GM12878 (cell line): Measurements from ENCODE around the gene CYBC1. TPM values are rescaled to one million over a fixed set of nuclear protein-coding genes. Genes with fewer than 3 reads are reported as not detected.

ENCODE experiments used
- BRCA1 ChIP-seq: IDR thresholded peaks from 2 replicates; pipeline ENCODE4 v1.6.1; 2011; ENCODE audit warnings: low read depth, low read length, improper control_type of control experiment
- CREB1 ChIP-seq: IDR thresholded peaks from 2 replicates; pipeline ENCODE4 v1.6.1; 2012; ENCODE audit warnings: low read depth, mild to moderate bottlenecking, inconsistent platforms
- CUX1 ChIP-seq: IDR thresholded peaks from 2 replicates; pipeline ENCODE4 v1.6.1; 2012; ENCODE audit warnings: improper control_type of control experiment, low read depth, low read length; ENCODE audit not compliant: insufficient replicate concordance
- GATAD2B ChIP-seq: fragments of 450-650 bp; conservative IDR thresholded peaks from 2 replicates; pipeline ENCODE4 v1.6.1; 2017; ENCODE audit warnings: low read depth, mild to moderate bottlenecking, moderate library complexity
- IRF4 ChIP-seq: IDR thresholded peaks from 2 replicates; pipeline ENCODE4 v1.6.1; 2011; ENCODE audit warnings: low read depth, low read length
- LARP7 ChIP-seq: fragments of 450-650 bp; IDR thresholded peaks from 2 replicates; pipeline ENCODE4 v1.6.1; 2017; ENCODE audit warnings: mild to moderate bottlenecking
- NKRF ChIP-seq: fragments of 450-650 bp; conservative IDR thresholded peaks from 2 replicates; pipeline ENCODE4 v1.6.1; 2017; ENCODE audit warnings: mild to moderate bottlenecking, moderate library complexity
- POLR2AphosphoS5 ChIP-seq: IDR thresholded peaks from 2 replicates; pipeline ENCODE4 v1.6.1; 2011; ENCODE audit warnings: mild to moderate bottlenecking, low read length, inconsistent platforms
- RUNX3 ChIP-seq: IDR thresholded peaks from 2 replicates; pipeline ENCODE4 v1.6.1; 2012; ENCODE audit warnings: low read length, inconsistent platforms
- ZSCAN29 ChIP-seq: fragments of 450-650 bp; IDR thresholded peaks from 2 replicates; pipeline ENCODE4 v1.6.1; 2017; ENCODE audit warnings: mild to moderate bottlenecking, moderate library complexity
- polyA plus RNA-seq, 11 experiments: library from polyadenylated mRNA; depleted of rRNA in 4 of 11; unstranded in 6 of 11; stranded (reverse) in 5 of 11; fragments of >200 nt; fragmentation: Nextera tagmentation in 4 of 11; fragmentation: Illumina TruSeq in 1 of 11; extraction: Ambion mirVana in 4 of 11; extraction: Trizol in 1 of 11; gene quantifications; 1 replicate in 1 of 11; 2 replicates in 10 of 11; pipeline versions ENCODE4 v1.2.1 to v1.2.3, GENCODE V29; 2011 to 2016; ENCODE audit warnings: inconsistent platforms in 2 of 11, missing spikeins in 2 of 11, low read depth in 1 of 11
- total RNA-seq, 4 experiments: library from RNA; depleted of rRNA in 3 of 4; stranded (reverse); fragments of >200 nt in 3 of 4; fragmentation: Illumina TruSeq in 1 of 4; extraction: Trizol in 1 of 4; gene quantifications; 2 replicates each; pipeline versions ENCODE4 v1.2.1 to v1.2.3, GENCODE V29; 2013 to 2021
- TF ChIP-seq, protein P1 (sequence below): fragments of 450-650 bp; IDR thresholded peaks from 2 replicates; pipeline ENCODE4 v1.6.1; 2017; ENCODE audit warnings: mild to moderate bottlenecking, moderate library complexity
- TF ChIP-seq, protein P2 (sequence below): fragments of 450-650 bp; IDR thresholded peaks from 2 replicates; pipeline ENCODE4 v1.6.1; 2016; ENCODE audit warnings: mild to moderate bottlenecking
- TF ChIP-seq, protein P3 (sequence below): IDR thresholded peaks from 2 replicates; pipeline ENCODE4 v1.6.1; 2011; ENCODE audit warnings: borderline replicate concordance, low read depth, mild to moderate bottlenecking, moderate library complexity, low read length; ENCODE audit not compliant: insufficient read depth, poor library complexity, severe bottlenecking

CYBC1 gene
- total and polyA plus RNA-seq, 10 of the 15 experiments (the other 5 are each of a cell fraction or from before 2014, with no cell fraction given): 4.2 to 162 (median 133) TPM

DNA sequence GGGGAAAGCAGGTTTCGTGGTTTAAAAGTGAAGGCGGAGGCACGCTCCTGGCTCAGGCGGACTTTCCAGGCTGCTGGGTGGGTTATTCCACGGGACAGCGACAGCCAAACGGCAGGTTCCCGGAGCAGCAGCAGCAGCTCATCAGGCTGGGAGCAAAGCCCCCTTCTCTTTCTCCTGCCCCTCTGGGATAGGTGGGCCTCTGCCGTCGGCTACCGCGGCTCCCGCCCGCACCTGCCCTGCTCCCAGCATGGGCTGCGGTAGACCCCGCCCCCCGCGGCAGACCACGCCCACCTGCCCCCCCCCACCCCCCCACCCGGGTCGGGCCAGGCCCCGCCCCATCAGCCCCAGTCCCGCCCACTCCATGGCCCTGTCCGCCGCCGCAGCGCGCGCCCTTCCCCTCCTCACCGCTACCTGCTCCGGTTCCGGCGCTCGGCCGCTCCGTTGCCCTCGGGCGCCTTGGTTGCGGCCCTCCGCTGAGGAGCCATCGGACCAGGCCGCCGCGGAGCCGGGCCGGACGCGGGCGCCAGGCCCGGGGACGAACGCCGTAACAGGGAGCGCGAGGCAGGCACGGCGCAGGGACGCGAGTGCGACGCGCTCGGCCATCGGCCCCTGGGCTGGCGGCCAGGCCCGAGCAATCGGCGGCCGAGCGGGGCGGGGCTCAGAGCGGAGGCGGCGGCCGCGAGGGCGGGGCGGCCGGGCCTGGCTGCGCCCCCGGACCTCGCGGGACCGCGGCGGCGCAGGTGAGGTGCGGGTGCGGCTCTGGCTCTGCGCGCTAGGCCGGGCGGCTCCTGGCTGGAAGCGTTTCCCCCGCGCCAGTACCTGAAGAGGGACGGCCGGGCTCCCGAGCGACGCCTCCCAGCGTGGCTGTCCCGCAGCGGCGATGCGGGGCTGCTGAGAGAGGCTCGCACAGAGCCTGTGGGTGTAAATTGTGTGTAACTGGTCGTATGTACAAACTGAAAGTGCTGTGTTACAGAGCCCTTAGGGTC, 32.3 kb downstream of the CYBC1 start, which contains the start of the genes HEXD and OGFOD3 (continued):
- TF ChIP-seq NKRF (peak; percentile 95), GATAD2B (peak; percentile 99; the same call in 1 of the 2 replicates), CUX1 (peak; percentile 97), ZSCAN29 (peak; percentile 72; the same call in 1 of the 2 replicates), RUNX3 (peak; percentile 4), IRF4 (no peak), LARP7 (peak; percentile 99), CREB1 (peak; percentile 56; the same call in 1 of the 2 replicates), BRCA1 (no peak), POLR2AphosphoS5 (peak; percentile 58; the same call in 1 of the 2 replicates)
- TF ChIP-seq, protein P1, sequence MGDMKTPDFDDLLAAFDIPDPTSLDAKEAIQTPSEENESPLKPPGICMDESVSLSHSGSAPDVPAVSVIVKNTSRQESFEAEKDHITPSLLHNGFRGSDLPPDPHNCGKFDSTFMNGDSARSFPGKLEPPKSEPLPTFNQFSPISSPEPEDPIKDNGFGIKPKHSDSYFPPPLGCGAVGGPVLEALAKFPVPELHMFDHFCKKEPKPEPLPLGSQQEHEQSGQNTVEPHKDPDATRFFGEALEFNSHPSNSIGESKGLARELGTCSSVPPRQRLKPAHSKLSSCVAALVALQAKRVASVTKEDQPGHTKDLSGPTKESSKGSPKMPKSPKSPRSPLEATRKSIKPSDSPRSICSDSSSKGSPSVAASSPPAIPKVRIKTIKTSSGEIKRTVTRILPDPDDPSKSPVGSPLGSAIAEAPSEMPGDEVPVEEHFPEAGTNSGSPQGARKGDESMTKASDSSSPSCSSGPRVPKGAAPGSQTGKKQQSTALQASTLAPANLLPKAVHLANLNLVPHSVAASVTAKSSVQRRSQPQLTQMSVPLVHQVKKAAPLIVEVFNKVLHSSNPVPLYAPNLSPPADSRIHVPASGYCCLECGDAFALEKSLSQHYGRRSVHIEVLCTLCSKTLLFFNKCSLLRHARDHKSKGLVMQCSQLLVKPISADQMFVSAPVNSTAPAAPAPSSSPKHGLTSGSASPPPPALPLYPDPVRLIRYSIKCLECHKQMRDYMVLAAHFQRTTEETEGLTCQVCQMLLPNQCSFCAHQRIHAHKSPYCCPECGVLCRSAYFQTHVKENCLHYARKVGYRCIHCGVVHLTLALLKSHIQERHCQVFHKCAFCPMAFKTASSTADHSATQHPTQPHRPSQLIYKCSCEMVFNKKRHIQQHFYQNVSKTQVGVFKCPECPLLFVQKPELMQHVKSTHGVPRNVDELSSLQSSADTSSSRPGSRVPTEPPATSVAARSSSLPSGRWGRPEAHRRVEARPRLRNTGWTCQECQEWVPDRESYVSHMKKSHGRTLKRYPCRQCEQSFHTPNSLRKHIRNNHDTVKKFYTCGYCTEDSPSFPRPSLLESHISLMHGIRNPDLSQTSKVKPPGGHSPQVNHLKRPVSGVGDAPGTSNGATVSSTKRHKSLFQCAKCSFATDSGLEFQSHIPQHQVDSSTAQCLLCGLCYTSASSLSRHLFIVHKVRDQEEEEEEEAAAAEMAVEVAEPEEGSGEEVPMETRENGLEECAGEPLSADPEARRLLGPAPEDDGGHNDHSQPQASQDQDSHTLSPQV: peak; percentile 62; the same call in 1 of the 2 replicates
- TF ChIP-seq, protein P2, sequence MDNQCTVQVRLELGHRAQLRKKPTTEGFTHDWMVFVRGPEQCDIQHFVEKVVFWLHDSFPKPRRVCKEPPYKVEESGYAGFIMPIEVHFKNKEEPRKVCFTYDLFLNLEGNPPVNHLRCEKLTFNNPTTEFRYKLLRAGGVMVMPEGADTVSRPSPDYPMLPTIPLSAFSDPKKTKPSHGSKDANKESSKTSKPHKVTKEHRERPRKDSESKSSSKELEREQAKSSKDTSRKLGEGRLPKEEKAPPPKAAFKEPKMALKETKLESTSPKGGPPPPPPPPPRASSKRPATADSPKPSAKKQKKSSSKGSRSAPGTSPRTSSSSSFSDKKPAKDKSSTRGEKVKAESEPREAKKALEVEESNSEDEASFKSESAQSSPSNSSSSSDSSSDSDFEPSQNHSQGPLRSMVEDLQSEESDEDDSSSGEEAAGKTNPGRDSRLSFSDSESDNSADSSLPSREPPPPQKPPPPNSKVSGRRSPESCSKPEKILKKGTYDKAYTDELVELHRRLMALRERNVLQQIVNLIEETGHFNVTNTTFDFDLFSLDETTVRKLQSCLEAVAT: 0 out of 2 replicates have a peak, but pooled peaks have one; percentile 32
- TF ChIP-seq, protein P3, sequence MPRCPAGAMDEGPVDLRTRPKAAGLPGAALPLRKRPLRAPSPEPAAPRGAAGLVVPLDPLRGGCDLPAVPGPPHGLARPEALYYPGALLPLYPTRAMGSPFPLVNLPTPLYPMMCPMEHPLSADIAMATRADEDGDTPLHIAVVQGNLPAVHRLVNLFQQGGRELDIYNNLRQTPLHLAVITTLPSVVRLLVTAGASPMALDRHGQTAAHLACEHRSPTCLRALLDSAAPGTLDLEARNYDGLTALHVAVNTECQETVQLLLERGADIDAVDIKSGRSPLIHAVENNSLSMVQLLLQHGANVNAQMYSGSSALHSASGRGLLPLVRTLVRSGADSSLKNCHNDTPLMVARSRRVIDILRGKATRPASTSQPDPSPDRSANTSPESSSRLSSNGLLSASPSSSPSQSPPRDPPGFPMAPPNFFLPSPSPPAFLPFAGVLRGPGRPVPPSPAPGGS: peak; percentile 68
